ENCODE measurements around the gene CWC25.

DNA sequence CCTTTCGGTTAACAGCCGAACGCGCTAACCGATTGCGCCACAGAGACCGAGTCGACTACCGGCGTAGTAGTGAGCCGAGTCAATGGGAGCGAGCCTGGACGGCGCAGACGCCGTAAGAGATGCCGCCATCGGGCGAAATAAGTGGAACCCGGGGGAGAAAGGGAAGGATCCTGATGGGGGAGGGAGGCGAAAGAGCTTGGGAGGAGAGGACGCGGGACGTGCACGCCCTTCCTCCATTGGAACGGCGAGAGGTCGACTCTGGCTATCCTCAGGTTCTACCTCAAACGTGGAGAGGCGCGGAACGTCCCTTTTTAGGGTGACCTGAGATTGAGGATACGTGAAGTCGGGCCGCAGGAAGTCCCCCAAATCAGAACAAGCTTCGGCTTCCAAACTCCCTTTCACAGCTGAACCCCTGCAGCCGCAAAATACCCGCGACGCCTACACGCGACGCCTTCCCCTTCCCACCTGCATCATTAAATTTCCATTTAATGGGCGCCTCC lies 73.3 kb downstream of the CWC25 start:
- TF ChIP-seq EZH2 (IDR thresholded peaks at IDR 0.05; ENCODE audit: low read length): no peak
- TF ChIP-seq, protein P1, sequence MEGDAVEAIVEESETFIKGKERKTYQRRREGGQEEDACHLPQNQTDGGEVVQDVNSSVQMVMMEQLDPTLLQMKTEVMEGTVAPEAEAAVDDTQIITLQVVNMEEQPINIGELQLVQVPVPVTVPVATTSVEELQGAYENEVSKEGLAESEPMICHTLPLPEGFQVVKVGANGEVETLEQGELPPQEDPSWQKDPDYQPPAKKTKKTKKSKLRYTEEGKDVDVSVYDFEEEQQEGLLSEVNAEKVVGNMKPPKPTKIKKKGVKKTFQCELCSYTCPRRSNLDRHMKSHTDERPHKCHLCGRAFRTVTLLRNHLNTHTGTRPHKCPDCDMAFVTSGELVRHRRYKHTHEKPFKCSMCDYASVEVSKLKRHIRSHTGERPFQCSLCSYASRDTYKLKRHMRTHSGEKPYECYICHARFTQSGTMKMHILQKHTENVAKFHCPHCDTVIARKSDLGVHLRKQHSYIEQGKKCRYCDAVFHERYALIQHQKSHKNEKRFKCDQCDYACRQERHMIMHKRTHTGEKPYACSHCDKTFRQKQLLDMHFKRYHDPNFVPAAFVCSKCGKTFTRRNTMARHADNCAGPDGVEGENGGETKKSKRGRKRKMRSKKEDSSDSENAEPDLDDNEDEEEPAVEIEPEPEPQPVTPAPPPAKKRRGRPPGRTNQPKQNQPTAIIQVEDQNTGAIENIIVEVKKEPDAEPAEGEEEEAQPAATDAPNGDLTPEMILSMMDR (optimal IDR thresholded peaks at IDR 0.05 in 1 of 3, IDR thresholded peaks at IDR 0.05 in 1 of 3, conservative IDR thresholded peaks at IDR 0.05 in 1 of 3; ENCODE audit: extremely low read depth in 1 of 3, insufficient read depth in 2 of 3, low read length in 3 of 3): no peak
